HepG2 (cell line): Measurements from ENCODE around the gene KIAA0232. TPM values are rescaled to one million over a fixed set of nuclear protein-coding genes. Genes with fewer than 3 reads are reported as not detected.

Source experiments
- EED ChIP-seq: sonication (generic); formaldehyde crosslinking; IDR thresholded peaks from 2 replicates; pipeline ENCODE4 v1.5.0; 2020; ENCODE audit warnings: mild to moderate bottlenecking, missing genetic modification reagents
- GABPA ChIP-seq, 2 experiments: IDR thresholded peaks; 2 replicates each; pipeline ENCODE4 v1.6.1; 2011 to 2016; ENCODE audit warnings: low read depth in 2 of 2, low read length in 1 of 2, missing biosample characterization in 1 of 2, missing genetic modification characterization in 1 of 2
- GATA4 ChIP-seq: sonication (generic); IDR thresholded peaks from 2 replicates; pipeline ENCODE4 v1.6.1; 2016; ENCODE audit warnings: antibody characterized with exemption, low read depth, borderline replicate concordance
- KDM1A ChIP-seq: IDR thresholded peaks from 2 replicates; pipeline ENCODE4 v1.6.1; 2016; ENCODE audit warnings: missing compliant biosample characterization
- KDM4B ChIP-seq: sonication (generic); formaldehyde crosslinking; IDR thresholded peaks from 2 replicates; pipeline ENCODE4 v1.4.0; 2020; ENCODE audit warnings: missing genetic modification reagents
- MED1 ChIP-seq: sonication (generic); formaldehyde crosslinking; IDR thresholded peaks from 2 replicates; pipeline ENCODE4 v1.4.0; 2020; ENCODE audit warnings: missing genetic modification reagents
- MEIS2 ChIP-seq: sonication (generic); formaldehyde crosslinking; IDR thresholded peaks from 2 replicates; pipeline ENCODE4 v1.9.0; 2021; ENCODE audit warnings: mild to moderate bottlenecking, missing genetic modification reagents
- TOE1 ChIP-seq: sonication (generic); formaldehyde crosslinking; IDR thresholded peaks from 2 replicates; pipeline ENCODE4 v1.4.0; 2020; ENCODE audit warnings: mild to moderate bottlenecking, missing genetic modification reagents
- TP53 ChIP-seq: sonication (generic); formaldehyde crosslinking; conservative IDR thresholded peaks from 2 replicates; pipeline ENCODE4 v1.4.0; 2020; ENCODE audit warnings: missing genetic modification reagents
- ZC3H4 ChIP-seq: sonication (generic); formaldehyde crosslinking; IDR thresholded peaks from 2 replicates; pipeline ENCODE4 v1.4.0; 2020; ENCODE audit warnings: missing genetic modification reagents, borderline replicate concordance
- ZNF7 ChIP-seq: IDR thresholded peaks from 2 replicates; pipeline ENCODE4 v1.6.1; 2016; ENCODE audit warnings: missing biosample characterization, missing genetic modification reagents
- ZNF749 ChIP-seq: sonication (generic); formaldehyde crosslinking; IDR thresholded peaks from 2 replicates; pipeline ENCODE4 v1.8.0; 2022; ENCODE audit warnings: mild to moderate bottlenecking, missing genetic modification reagents, moderate library complexity, borderline replicate concordance
- ZNF776 ChIP-seq: sonication (generic); formaldehyde crosslinking; IDR thresholded peaks from 2 replicates; pipeline ENCODE4 v1.4.0; 2020; ENCODE audit warnings: mild to moderate bottlenecking, missing genetic modification reagents
- polyA plus RNA-seq, 8 experiments: library from polyadenylated mRNA; depleted of rRNA in 3 of 8; stranded (reverse) in 7 of 8; unstranded in 1 of 8; fragments of >200 nt; fragmentation: Illumina TruSeq in 4 of 8; extraction: Trizol in 4 of 8; gene quantifications; 2 replicates each; pipeline versions ENCODE4 v1.2.1 to v1.2.3, GENCODE V29; 2011 to 2016; ENCODE audit warnings: low read depth in 4 of 8, missing spikeins in 1 of 8, mixed read lengths in 1 of 8; ENCODE audit not compliant: insufficient read depth in 1 of 8
- total RNA-seq, 5 experiments: library from RNA; depleted of rRNA; stranded (reverse); fragments of >200 nt; fragmentation: Illumina TruSeq; extraction: Trizol; gene quantifications; 2 replicates each; pipeline ENCODE4 v1.2.3, GENCODE V29; 2016; ENCODE audit warnings: low read depth in 1 of 5
- TF ChIP-seq, protein P1 (sequence below): sonication (generic); formaldehyde crosslinking; IDR thresholded peaks from 2 replicates; pipeline ENCODE4 v1.4.0; 2020; ENCODE audit warnings: mild to moderate bottlenecking, missing genetic modification reagents
- TF ChIP-seq, protein P2 (sequence below): sonication (generic); formaldehyde crosslinking; IDR thresholded peaks from 2 replicates; pipeline ENCODE4 v1.4.0; 2020; ENCODE audit warnings: missing genetic modification reagents
- TF ChIP-seq, protein P3 (sequence below): sonication (generic); formaldehyde crosslinking; IDR thresholded peaks from 2 replicates; pipeline ENCODE4 v1.5.0; 2020; ENCODE audit warnings: mild to moderate bottlenecking, missing genetic modification reagents, moderate library complexity
- TF ChIP-seq, protein P4 (sequence below): IDR thresholded peaks from 2 replicates; pipeline ENCODE4 v1.6.1; 2016; ENCODE audit warnings: missing compliant biosample characterization, missing genetic modification reagents, borderline replicate concordance
- TF ChIP-seq, protein P5 (sequence below): IDR thresholded peaks from 2 replicates; pipeline ENCODE4 v1.6.1; 2016; ENCODE audit warnings: missing genetic modification reagents, missing compliant biosample characterization

KIAA0232 gene
- total and polyA plus RNA-seq, 2 of the 13 experiments (the other 11 are each of a cell fraction or from before 2014, with no cell fraction given): 7.8 to 17.1 TPM

DNA sequence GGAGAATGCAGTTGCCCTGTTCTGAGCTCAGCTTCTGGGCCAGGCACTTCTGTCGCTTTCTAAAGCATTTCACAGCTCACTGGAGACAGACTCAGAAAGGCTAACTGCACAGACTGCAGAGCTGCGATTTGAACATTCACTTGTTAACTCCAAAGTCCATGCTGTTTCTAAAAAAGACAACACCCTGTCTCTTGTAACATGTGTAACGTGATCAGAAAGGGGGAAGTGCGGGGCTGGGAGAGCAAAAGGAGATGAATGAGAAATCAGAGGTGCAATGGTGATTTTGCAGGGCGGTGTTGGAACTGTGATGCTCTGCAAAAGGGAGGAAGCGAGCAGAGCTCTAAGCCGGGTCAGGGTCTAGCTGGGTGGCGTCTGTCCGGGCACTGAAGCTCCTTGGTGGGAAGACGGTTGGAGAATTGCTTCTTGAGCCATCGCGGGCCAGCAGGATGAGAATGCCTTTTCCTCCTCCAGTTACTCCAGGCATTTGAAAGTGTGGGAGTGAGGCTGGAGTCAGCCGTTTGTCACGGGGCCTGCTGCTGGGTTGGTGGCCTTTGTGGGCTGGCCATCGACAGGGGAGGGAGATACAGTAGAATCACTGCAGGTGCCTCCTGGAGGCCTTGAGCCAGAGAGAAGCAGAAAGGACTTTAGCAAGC, 147.4 kb downstream of the KIAA0232 start (continued):
- TF ChIP-seq EED (CRISPR knock-in tag) (no peak), MED1 (CRISPR knock-in tag) (peak; percentile 60), MEIS2 (CRISPR knock-in tag) (no peak), ZNF749 (no peak), TP53 (CRISPR knock-in tag) (no peak), ZC3H4 (CRISPR knock-in tag) (no peak), ZNF7 (CRISPR knock-in tag) (no peak), KDM1A (no peak), TOE1 (CRISPR knock-in tag) (no peak), ZNF776 (CRISPR knock-in tag) (no peak), GABPA (IDR thresholded peaks at IDR 0.05; ENCODE audit: low read depth, low read length) (no peak), GABPA (CRISPR knock-in tag; IDR thresholded peaks at IDR 0.05; ENCODE audit: low read depth) (no peak), KDM4B (CRISPR knock-in tag) (no peak), GATA4 (no peak)
- TF ChIP-seq, protein P1, sequence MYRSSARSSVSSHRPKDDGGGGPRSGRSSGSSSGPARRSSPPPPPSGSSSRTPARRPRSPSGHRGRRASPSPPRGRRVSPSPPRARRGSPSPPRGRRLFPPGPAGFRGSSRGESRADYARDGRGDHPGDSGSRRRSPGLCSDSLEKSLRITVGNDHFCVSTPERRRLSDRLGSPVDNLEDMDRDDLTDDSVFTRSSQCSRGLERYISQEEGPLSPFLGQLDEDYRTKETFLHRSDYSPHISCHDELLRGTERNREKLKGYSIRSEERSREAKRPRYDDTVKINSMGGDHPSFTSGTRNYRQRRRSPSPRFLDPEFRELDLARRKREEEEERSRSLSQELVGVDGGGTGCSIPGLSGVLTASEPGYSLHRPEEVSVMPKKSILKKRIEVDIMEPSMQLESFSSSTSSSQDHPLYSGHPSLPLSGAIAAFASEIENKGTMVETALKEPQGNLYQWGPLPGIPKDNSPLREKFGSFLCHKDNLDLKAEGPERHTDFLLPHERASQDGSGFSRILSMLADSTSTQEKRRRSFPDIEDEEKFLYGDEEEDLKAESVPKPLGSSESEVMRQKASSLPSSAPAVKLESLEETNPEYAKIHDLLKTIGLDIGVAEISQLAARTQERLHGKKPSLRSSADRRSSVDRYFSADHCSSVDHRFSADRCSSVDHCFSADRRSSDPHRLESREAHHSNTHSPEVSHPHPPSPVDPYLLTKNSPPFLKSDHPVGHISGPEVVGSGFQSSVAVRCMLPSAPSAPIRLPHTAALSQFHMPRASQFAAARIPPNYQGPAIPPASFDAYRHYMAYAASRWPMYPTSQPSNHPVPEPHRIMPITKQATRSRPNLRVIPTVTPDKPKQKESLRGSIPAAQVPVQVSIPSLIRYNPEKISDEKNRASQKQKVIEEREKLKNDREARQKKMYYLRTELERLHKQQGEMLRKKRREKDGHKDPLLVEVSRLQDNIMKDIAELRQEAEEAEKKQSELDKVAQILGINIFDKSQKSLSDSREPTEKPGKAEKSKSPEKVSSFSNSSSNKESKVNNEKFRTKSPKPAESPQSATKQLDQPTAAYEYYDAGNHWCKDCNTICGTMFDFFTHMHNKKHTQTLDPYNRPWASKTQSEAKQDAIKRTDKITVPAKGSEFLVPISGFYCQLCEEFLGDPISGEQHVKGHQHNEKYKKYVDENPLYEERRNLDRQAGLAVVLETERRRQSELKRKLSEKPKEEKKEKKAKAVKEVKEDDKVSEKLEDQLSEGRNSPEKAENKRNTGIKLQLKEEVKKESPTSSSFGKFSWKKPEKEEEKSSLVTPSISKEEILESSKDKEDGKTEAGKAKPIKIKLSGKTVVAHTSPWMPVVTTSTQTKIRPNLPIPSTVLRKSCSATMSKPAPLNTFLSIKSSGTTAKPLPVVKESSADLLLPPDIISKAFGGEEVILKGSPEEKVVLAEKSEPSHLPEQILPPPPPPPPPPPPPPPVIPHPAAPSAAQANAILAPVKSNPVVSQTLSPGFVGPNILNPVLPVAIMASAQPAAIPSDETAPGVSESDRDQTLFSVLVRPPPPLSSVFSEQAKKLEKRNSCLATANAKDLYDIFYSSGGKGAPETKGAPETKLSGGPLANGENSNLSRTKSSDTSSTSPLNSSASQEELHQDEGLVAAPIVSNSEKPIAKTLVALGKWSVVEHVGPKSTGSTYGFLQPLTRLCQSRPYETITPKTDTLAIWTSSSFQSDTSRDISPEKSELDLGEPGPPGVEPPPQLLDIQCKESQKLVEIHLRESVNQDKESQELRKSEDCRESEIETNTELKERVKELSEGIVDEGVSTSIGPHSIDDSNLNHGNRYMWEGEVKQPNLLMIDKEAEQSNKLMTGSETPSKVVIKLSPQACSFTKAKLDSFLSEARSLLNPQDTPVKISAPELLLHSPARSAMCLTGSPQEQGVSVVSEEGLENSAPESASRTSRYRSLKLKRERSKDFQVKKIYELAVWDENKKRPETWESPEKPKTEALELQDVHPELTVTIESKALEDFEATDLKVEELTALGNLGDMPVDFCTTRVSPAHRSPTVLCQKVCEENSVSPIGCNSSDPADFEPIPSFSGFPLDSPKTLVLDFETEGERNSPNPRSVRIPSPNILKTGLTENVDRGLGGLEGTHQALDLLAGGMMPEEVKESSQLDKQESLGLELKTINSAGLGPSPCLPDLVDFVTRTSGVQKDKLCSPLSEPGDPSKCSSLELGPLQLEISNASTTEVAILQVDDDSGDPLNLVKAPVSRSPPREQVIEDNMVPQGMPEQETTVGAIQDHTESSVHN: no peak
- TF ChIP-seq, protein P2, sequence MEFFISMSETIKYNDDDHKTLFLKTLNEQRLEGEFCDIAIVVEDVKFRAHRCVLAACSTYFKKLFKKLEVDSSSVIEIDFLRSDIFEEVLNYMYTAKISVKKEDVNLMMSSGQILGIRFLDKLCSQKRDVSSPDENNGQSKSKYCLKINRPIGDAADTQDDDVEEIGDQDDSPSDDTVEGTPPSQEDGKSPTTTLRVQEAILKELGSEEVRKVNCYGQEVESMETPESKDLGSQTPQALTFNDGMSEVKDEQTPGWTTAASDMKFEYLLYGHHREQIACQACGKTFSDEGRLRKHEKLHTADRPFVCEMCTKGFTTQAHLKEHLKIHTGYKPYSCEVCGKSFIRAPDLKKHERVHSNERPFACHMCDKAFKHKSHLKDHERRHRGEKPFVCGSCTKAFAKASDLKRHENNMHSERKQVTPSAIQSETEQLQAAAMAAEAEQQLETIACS: no peak
- TF ChIP-seq, protein P3, sequence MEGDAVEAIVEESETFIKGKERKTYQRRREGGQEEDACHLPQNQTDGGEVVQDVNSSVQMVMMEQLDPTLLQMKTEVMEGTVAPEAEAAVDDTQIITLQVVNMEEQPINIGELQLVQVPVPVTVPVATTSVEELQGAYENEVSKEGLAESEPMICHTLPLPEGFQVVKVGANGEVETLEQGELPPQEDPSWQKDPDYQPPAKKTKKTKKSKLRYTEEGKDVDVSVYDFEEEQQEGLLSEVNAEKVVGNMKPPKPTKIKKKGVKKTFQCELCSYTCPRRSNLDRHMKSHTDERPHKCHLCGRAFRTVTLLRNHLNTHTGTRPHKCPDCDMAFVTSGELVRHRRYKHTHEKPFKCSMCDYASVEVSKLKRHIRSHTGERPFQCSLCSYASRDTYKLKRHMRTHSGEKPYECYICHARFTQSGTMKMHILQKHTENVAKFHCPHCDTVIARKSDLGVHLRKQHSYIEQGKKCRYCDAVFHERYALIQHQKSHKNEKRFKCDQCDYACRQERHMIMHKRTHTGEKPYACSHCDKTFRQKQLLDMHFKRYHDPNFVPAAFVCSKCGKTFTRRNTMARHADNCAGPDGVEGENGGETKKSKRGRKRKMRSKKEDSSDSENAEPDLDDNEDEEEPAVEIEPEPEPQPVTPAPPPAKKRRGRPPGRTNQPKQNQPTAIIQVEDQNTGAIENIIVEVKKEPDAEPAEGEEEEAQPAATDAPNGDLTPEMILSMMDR (CRISPR knock-in tag): no peak
- TF ChIP-seq, protein P4, sequence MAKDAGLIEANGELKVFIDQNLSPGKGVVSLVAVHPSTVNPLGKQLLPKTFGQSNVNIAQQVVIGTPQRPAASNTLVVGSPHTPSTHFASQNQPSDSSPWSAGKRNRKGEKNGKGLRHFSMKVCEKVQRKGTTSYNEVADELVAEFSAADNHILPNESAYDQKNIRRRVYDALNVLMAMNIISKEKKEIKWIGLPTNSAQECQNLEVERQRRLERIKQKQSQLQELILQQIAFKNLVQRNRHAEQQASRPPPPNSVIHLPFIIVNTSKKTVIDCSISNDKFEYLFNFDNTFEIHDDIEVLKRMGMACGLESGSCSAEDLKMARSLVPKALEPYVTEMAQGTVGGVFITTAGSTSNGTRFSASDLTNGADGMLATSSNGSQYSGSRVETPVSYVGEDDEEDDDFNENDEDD (CRISPR knock-in tag): peak; percentile 31; the same call in 1 of the 2 replicates
- TF ChIP-seq, protein P5, sequence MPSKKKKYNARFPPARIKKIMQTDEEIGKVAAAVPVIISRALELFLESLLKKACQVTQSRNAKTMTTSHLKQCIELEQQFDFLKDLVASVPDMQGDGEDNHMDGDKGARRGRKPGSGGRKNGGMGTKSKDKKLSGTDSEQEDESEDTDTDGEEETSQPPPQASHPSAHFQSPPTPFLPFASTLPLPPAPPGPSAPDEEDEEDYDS (CRISPR knock-in tag): peak; percentile 26
